Liver (tissue), 9 donors: ENCODE results near the gene HCCS. TPM values are rescaled to one million over a fixed set of nuclear protein-coding genes. Genes with fewer than 3 reads are reported as not detected.

ENCODE experiments used
- DNase-seq: peaks from one replicate; pipeline ENCODE4 v3.0.0-alpha.2; 2017; ENCODE audit warnings: low spot score
- H3K27ac ChIP-seq, 2 donors: one replicate each; pipeline ENCODE4 v1.7.0; 2013; ENCODE audit warnings: inconsistent platforms in 2 of 2, low read length in 2 of 2, control low read depth in 1 of 2, low read depth in 1 of 2, mild to moderate bottlenecking in 1 of 2
- H3K27me3 ChIP-seq, 4 donors: one replicate each; pipeline versions ENCODE4 v1.6.1 to v1.7.0; 2013; ENCODE audit warnings: low read length in 3 of 4, inconsistent platforms in 1 of 4, mild to moderate bottlenecking in 1 of 4, moderate library complexity in 1 of 4; ENCODE audit not compliant: control insufficient read depth in 4 of 4, insufficient read depth in 4 of 4
- H3K36me3 ChIP-seq, 4 donors: one replicate each; pipeline versions ENCODE4 v1.6.1 to v1.7.0; 2013; ENCODE audit warnings: low read length in 3 of 4, mild to moderate bottlenecking in 3 of 4, low read depth in 1 of 4, moderate library complexity in 1 of 4; ENCODE audit not compliant: control insufficient read depth in 4 of 4, insufficient read depth in 3 of 4
- H3K4me1 ChIP-seq, 4 donors: one replicate each; pipeline versions ENCODE4 v1.6.1 to v1.7.0; 2013; ENCODE audit warnings: low read length in 3 of 4, mild to moderate bottlenecking in 3 of 4, moderate library complexity in 1 of 4; ENCODE audit not compliant: control insufficient read depth in 4 of 4, insufficient read depth in 4 of 4
- H3K4me3 ChIP-seq, 3 donors: one replicate each; pipeline versions ENCODE4 v1.6.1 to v1.7.0; 2013; ENCODE audit warnings: low read length in 3 of 3, control low read depth in 1 of 3, low read depth in 1 of 3, mild to moderate bottlenecking in 1 of 3
- H3K9ac ChIP-seq, 2 donors: one replicate each; pipeline ENCODE4 v1.7.0; 2013; ENCODE audit warnings: low read length in 2 of 2, mild to moderate bottlenecking in 2 of 2, moderate library complexity in 2 of 2, control low read depth in 1 of 2, low read depth in 1 of 2
- H3K9me3 ChIP-seq, 4 donors: one replicate each; pipeline versions ENCODE4 v1.6.1 to v1.7.0; 2013; ENCODE audit warnings: low read length in 3 of 4; ENCODE audit not compliant: control insufficient read depth in 4 of 4
- ATF3 ChIP-seq: IDR thresholded peaks from 2 replicates; pipeline ENCODE4 v1.6.1; 2016; ENCODE audit warnings: antibody characterized with exemption
- EGR1 ChIP-seq, 2 donors: IDR thresholded peaks; 2 replicates each; pipeline ENCODE4 v1.6.1; 2016 to 2018; ENCODE audit warnings: antibody characterized with exemption in 2 of 2, low read depth in 2 of 2
- FOXA1 ChIP-seq: IDR thresholded peaks from 2 replicates; pipeline ENCODE4 v1.6.1; 2016; ENCODE audit warnings: antibody characterized with exemption
- FOXA2 ChIP-seq: IDR thresholded peaks from 2 replicates; pipeline ENCODE4 v1.6.1; 2016; ENCODE audit warnings: antibody characterized with exemption
- GABPA ChIP-seq, 2 donors: IDR thresholded peaks in 1 of 2; conservative IDR thresholded peaks in 1 of 2; 2 replicates each; pipeline ENCODE4 v1.6.1; 2016; ENCODE audit warnings: antibody characterized with exemption in 2 of 2, mild to moderate bottlenecking in 1 of 2, moderate library complexity in 1 of 2
- HNF4A ChIP-seq, 2 donors: conservative IDR thresholded peaks; 2 replicates each; pipeline ENCODE4 v1.6.1; 2016; ENCODE audit warnings: antibody characterized with exemption in 2 of 2, mild to moderate bottlenecking in 2 of 2
- JUND ChIP-seq, 2 donors: IDR thresholded peaks; 2 replicates each; pipeline ENCODE4 v1.6.1; 2016; ENCODE audit warnings: antibody characterized with exemption in 2 of 2
- MAX ChIP-seq: IDR thresholded peaks from 2 replicates; pipeline ENCODE4 v1.6.1; 2016; ENCODE audit warnings: antibody characterized with exemption
- NR2F2 ChIP-seq: IDR thresholded peaks from 2 replicates; pipeline ENCODE4 v1.6.1; 2016; ENCODE audit warnings: antibody characterized with exemption
- REST ChIP-seq: IDR thresholded peaks from 2 replicates; pipeline ENCODE4 v1.6.1; 2016; ENCODE audit warnings: antibody characterized with exemption, mild to moderate bottlenecking
- RXRA ChIP-seq, 2 donors: IDR thresholded peaks; 2 replicates each; pipeline ENCODE4 v1.6.1; 2017 to 2018; ENCODE audit warnings: antibody characterized with exemption in 2 of 2, mild to moderate bottlenecking in 1 of 2
- SP1 ChIP-seq: IDR thresholded peaks from 2 replicates; pipeline ENCODE4 v1.6.1; 2018; ENCODE audit warnings: antibody characterized with exemption, mild to moderate bottlenecking
- TAF1 ChIP-seq: conservative IDR thresholded peaks from 2 replicates; pipeline ENCODE4 v1.6.1; 2016; ENCODE audit warnings: antibody characterized with exemption, mild to moderate bottlenecking
- YY1 ChIP-seq: IDR thresholded peaks from 2 replicates; pipeline ENCODE4 v1.6.1; 2016; ENCODE audit warnings: antibody characterized with exemption, mild to moderate bottlenecking
- ZBTB33 ChIP-seq: IDR thresholded peaks from 2 replicates; pipeline ENCODE4 v1.6.1; 2016; ENCODE audit warnings: antibody characterized with exemption
- WGBS: extraction: QIAGEN DNeasy Blood & Tissue Kit; methylation state at CpG from one replicate; pipeline ENCODE4 v1.1.7; 2013; 5-methylcytosine and 5-hydroxymethylcytosine counted together
- polyA plus RNA-seq, 2 donors: library from polyadenylated mRNA; stranded (reverse) in 1 of 2; unstranded in 1 of 2; fragments of 200-250 nt in 1 of 2; fragments of >200 nt in 1 of 2; fragmentation: Nextera tagmentation in 1 of 2; extraction: Ambion mirVana in 1 of 2; gene quantifications; one replicate each; pipeline versions ENCODE4 v1.2.1 to v1.2.3, GENCODE V29; 2013 to 2015
- total RNA-seq, 2 donors: library from RNA; depleted of rRNA; stranded (reverse); fragments of >200 nt; gene quantifications; one replicate each; pipeline ENCODE4 v1.2.3, GENCODE V29; 2014
- donor health status: healthy.
- donor health status: healthy.
- donor health status: healthy.
- donor health status: healthy.
- donor health status: healthy.

HCCS gene
- total and polyA plus RNA-seq, 4 donors: 11.2 to 16.0 (median 14.3) TPM

GRCh38 chrX:11108253-11108941 is 2.7 kb upstream of the HCCS start:
- WGBS: 94% methylated on average over 4 of the region's 4 CpGs
- peaks cover 0 to 2% (median 0%) of the 10 kb centered on the region in 4 donors for H3K36me3 ChIP-seq
- DNase-seq: no peak

More at GRCh38 chrX:11108253-11108941, 2.7 kb upstream of the HCCS start:
- no peak overlapping the region for H3K27ac ChIP-seq
- no peak overlapping the region for H3K4me3 ChIP-seq
- H3K9me3 ChIP-seq: no peaks in the 10 kb centered on the region
- H3K27me3 ChIP-seq: no peaks in the 10 kb centered on the region
- TF ChIP-seq GABPA (IDR thresholded peaks at IDR 0.05 in 1 of 2, conservative IDR thresholded peaks at IDR 0.05 in 1 of 2): no peak
- TF ChIP-seq REST: no peak
- no peak for TF ChIP-seq EGR1 (IDR thresholded peaks at IDR 0.05; ENCODE audit: low read depth in 2 of 2)
- no peak for TF ChIP-seq JUND (IDR thresholded peaks at IDR 0.05)
- no peak for TF ChIP-seq RXRA (IDR thresholded peaks at IDR 0.05)
- no peak for TF ChIP-seq ZBTB33
- TF ChIP-seq HNF4A (conservative IDR thresholded peaks at IDR 0.05): no peak
- no peak for TF ChIP-seq YY1
- TF ChIP-seq NR2F2: no peak
- TF ChIP-seq TAF1: no peak
- TF ChIP-seq ATF3: no peak
- TF ChIP-seq SP1: no peak
- no peak for TF ChIP-seq FOXA2
- TF ChIP-seq MAX: no peak
- TF ChIP-seq FOXA1: no peak
- no peak overlapping the region for H3K9ac ChIP-seq
- peaks cover 0 to 10% (median 4%) of the 10 kb centered on the region in 4 donors for H3K4me1 ChIP-seq
